ENCODE measurements around the gene PLAC9. TPM values are rescaled to one million over a fixed set of nuclear protein-coding genes. Genes with fewer than 3 reads are reported as not detected.
"Not testable (repeated sequence)": the region's sequence is repeated elsewhere in the genome, so short reads cannot be mapped to it uniquely, and the experiment has no call there.

The PLAC9 gene
- polyA plus RNA-seq, 10 donors = 60.1 to 148 (median 87.4) TPM

- DNase-seq = peak; percentile 84 to 93 (median 87)
Measured at GRCh38 chr10:80136134-80136571, 3.6 kb downstream of the PLAC9 start.

- peak; percentile 59 to 92 (median 79) for DNase-seq
Measured at GRCh38 chr10:80137031-80137862, 4.7 kb downstream of the PLAC9 start.

- DNase-seq = peak in 1 of 3 donors; percentile 75
Measured at GRCh38 chr10:80137920-80138319, 5.4 kb downstream of the PLAC9 start.

- peak in 1 of 3 donors; percentile 58 for DNase-seq
Measured at GRCh38 chr10:80139265-80139664, 6.7 kb downstream of the PLAC9 start.

- DNase-seq = no peak
Measured at GRCh38 chr10:80140251-80140650, 7.7 kb downstream of the PLAC9 start.

DNA sequence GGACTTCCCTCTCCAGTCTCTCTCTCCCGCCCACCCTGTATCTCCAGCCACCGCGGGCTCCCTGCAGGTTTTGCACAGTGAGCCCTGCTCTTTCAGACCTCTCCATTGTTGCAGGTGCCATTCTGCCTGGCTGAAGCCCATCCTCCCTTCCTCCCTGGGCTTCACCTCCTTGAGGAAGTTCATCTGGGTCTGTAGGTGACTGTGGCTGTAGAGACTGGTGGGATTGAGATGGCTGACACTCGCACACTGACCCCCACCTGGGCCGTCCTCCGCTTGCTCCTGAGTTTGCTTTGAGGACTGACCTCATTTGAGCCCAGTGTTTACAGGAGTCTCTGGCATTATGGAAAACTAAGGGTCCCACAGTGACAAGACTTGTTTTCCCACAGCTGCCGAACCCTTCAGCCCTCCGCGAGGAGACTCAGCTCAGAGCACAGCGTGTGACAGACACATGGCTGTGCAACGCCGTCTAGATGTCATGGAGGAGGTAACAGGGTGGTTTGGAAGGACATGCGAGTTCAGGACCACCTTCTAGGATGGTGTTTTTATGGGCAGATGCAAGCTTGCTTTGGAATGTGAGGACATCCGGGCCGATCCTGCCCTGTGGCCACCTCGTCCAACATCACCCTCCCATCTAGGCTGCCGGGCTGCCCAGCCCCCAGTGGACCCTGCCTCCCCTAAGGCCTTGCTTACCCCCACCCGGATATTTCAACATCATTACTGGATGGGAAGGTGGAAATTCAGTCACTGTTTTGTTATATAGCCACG is 9.3 kb downstream of the PLAC9 start:
- peak in 1 of 3 donors; percentile 19 for DNase-seq

GRCh38 chr10:80144067-80144695 is 11.7 kb downstream of the PLAC9 start:
- DNase-seq = no peak

DNA sequence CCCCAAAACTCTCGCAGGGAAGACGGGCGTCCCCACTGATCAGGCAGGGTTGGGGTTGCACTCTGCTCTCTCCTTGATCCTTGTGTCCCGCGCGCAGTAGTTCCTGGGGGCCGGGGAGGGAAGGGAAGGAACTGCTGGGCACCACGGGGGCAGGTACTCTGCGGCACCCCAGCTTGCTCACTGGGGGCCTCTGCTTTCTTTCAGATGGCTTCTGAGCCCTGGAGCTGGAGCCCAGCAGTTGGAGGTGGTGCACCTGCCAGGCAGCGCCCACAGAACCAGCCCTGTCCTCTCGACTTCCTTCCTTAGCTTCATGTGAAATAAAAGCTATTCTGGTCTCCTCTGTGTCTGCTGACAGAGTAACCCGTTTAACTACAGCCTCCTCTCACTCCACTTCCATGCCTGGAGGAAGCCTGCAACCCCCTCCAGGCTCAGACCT is 12.2 kb downstream of the PLAC9 start:
- no peak for DNase-seq

- DNase-seq = not testable (repeated sequence)
Measured at GRCh38 chr10:80145406-80146308, 13.1 kb downstream of the PLAC9 start.

DNA sequence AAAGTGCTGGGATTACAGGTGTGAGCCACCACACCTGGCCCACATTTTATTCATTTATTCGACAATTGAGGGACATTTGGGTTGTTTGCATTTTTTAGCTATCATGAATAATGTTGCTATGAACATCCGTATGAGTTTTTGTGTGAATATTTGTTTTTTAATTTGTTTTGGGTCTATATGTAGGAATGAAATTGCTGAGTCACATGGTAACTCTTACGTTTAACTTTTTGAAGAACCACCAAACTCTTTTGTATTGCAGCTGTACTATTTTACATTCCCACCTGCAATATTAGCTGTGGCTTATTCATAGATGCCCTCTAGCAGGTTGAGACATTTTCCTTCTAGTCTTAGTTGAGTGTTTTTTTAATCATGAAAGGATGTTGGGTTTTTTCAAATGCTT is 14.4 kb downstream of the PLAC9 start:
- DNase-seq = no peak

- DNase-seq = no peak
Measured at GRCh38 chr10:80148166-80148805, 15.8 kb downstream of the PLAC9 start.

DNA sequence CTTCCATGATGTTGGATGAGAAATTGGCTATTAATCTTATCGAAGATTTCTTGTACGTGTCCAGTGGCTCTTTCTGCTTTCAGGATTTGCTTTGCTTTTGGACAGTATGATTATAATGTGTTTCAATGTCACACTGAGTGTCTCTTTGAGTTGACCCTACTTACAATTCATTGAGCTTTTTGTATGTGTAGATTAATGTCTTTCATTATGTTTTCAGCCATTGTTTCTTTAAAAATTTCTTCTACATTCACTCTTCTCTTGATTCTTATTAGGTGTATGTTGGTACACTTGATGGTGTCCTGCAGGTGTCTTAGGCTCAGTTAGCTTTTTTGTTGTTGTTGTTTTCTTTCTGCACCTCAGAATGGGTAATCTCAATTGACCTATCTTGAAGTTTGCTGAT is 16.6 kb downstream of the PLAC9 start:
- DNase-seq = no peak

- DNase-seq = no peak
Measured at GRCh38 chr10:80150172-80150571, 17.6 kb downstream of the PLAC9 start.

- no peak for DNase-seq
Measured at GRCh38 chr10:80152820-80153219, 20.3 kb downstream of the PLAC9 start.

GRCh38 chr10:80153460-80153859 is 20.9 kb downstream of the PLAC9 start:
- no peak for DNase-seq

- DNase-seq = no peak
Measured at GRCh38 chr10:80154626-80154977, 22.1 kb downstream of the PLAC9 start.

DNA sequence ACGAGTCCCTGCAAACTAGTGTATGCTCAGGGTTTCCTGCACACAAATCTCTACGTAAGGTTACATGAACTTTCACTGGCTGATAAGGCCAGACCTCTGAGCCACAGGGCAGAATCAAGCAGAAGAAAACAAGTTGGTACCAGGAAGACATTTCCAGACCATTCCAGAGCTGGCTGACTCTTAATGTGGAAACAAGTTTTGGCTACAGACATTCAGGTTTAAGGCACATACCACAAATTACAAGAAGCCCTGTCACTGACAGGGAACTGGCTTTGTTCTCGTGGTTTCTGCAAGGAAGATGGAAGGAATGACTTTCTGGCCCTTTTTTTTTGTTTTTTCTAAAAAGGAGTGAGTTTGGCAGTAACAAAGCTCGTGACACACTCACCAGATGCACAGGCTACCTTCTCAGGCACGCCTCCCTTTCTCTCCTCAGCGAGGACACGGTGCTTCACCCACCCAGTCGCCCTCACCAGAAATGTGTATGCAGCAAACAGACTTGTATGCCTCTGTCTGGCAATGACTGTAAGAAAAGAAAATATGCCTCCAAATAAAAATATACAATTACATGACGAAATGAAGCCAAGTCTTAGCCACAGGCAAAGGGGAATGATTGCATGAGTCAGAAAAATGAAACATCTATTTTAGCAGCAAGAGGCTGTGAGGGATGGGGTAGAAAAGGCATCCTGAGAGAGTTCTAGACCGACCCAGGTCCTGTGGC is 22.6 kb downstream of the PLAC9 start:
- DNase-seq = peak; percentile 61 to 88 (median 74)

- DNase-seq = no peak
Measured at GRCh38 chr10:80155696-80156215, 23.2 kb downstream of the PLAC9 start.

DNA sequence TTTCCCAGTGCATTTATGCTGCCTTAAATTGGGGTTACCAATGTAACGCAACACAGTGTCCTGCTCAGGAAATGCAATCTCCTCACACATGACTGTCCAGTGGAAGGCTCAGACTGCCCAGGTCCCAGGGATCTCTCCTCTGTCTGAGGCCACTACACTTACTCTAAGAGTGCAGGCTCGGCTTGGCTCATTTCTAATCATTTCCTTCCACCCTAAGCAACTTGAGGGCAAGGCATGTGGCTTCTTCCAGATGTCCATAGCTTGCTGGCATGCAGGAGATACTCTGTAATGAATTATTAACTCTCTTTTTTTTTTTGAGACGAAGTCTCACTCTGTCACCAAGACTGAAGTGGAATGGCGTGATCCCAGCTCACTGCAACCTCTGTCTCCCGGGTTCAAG is 23.7 kb downstream of the PLAC9 start:
- DNase-seq = no peak

DNA sequence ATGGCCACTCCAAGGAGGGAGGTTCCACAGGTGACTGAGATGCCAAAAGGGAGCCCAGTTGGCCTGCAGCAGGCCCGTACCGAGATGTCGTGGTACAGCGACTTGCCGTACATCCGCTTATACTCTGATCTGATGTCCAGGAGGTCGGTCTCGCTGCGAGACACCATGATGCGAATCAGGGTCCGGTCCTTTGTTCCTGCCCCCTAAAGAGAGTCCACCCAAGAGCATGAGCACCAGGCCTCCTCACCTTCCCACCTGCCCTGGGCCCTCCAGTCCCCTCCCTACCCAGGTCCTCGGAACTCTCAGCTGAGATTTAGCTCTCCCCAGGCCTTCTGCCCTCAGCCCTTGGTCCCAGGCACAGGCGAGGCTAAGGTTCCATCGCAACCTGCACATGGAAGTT is 25.0 kb downstream of the PLAC9 start:
- DNase-seq = no peak
